HG02938 (cell line): ENCODE data around the gene TGFBI.

ENCODE experiments used
- ATAC-seq: cut with Tn5 transposase; IDR thresholded peaks from one replicate; pipeline ENCODE4 v1.9.1; 2021; ENCODE audit warnings: mild to moderate bottlenecking, moderate library complexity; ENCODE audit not compliant: unreplicated experiment

The TGFBI gene

GRCh38 chr5:136023958-136024541 is 4.7 kb upstream of the TGFBI start:
- ATAC-seq = no peak

- no peak for ATAC-seq
Measured at GRCh38 chr5:136025900-136026299, 2.9 kb upstream of the TGFBI start.

- no peak for ATAC-seq
Measured at GRCh38 chr5:136026636-136027035, 2.2 kb upstream of the TGFBI start.

GRCh38 chr5:136027311-136027710 is 1.5 kb upstream of the TGFBI start:
- ATAC-seq = no peak

- no peak for ATAC-seq
Measured at GRCh38 chr5:136028090-136028489, 698 bp upstream of the TGFBI start.

- ATAC-seq = no peak
Measured at GRCh38 chr5:136030252-136030651, 1.5 kb downstream of the TGFBI start.

- no peak for ATAC-seq
Measured at GRCh38 chr5:136030956-136031611, 2.3 kb downstream of the TGFBI start.

- no peak for ATAC-seq
Measured at GRCh38 chr5:136031711-136032110, 2.9 kb downstream of the TGFBI start.

- no peak for ATAC-seq
Measured at GRCh38 chr5:136032564-136032963, 3.8 kb downstream of the TGFBI start.

GRCh38 chr5:136033234-136033633 is 4.4 kb downstream of the TGFBI start:
- no peak for ATAC-seq

- ATAC-seq = no peak
Measured at GRCh38 chr5:136033848-136034247, 5.1 kb downstream of the TGFBI start.

GRCh38 chr5:136034492-136034891 is 5.7 kb downstream of the TGFBI start:
- ATAC-seq = no peak

GRCh38 chr5:136034984-136035383 is 6.2 kb downstream of the TGFBI start:
- no peak for ATAC-seq

- no peak for ATAC-seq
Measured at GRCh38 chr5:136035837-136036236, 7.0 kb downstream of the TGFBI start.

- no peak for ATAC-seq
Measured at GRCh38 chr5:136036293-136036911, 7.6 kb downstream of the TGFBI start.

- peak; percentile 73 for ATAC-seq
Measured at GRCh38 chr5:136037001-136037705, 8.4 kb downstream of the TGFBI start.

- ATAC-seq = no peak
Measured at GRCh38 chr5:136038635-136039034, 9.8 kb downstream of the TGFBI start.

GRCh38 chr5:136039202-136039601 is 10.4 kb downstream of the TGFBI start:
- ATAC-seq = no peak

GRCh38 chr5:136040746-136041415 is 12.1 kb downstream of the TGFBI start:
- no peak for ATAC-seq

- ATAC-seq = no peak
Measured at GRCh38 chr5:136042156-136042555, 13.4 kb downstream of the TGFBI start.

- no peak for ATAC-seq
Measured at GRCh38 chr5:136042665-136043121, 13.9 kb downstream of the TGFBI start.
